ENCODE measurements around the gene PIGC.

Gene PIGC

GRCh38 chr1:172443666-172444453, at the start of gene PIGC:
PIGC (minus strand) TSS chr1:172444069; CDS start chr1:172442622, 1,447 bp downstream.
- peak within 1 kb of the TSS; percentile 79 to 92 for H3K9ac ChIP-seq (ENCODE audit: low read depth in 1 of 2, low read length in 2 of 2)
- H3K27ac ChIP-seq (ENCODE audit: low read depth in 2 of 2, low read length in 2 of 2), result peak within 1 kb of the TSS; percentile 56 to 57
- peaks cover 4% of the 10 kb centered on the region in 2 donors for H3K36me3 ChIP-seq (ENCODE audit: control insufficient read depth in 2 of 2, insufficient read depth in 2 of 2, low read length in 2 of 2)
- peaks cover 6 to 9% of the 10 kb centered on the region in 2 donors for H3K4me1 ChIP-seq (ENCODE audit: control insufficient read depth in 2 of 2, insufficient read depth in 2 of 2, low read length in 2 of 2)
- no peaks in the 10 kb centered on the region for H3K9me3 ChIP-seq (ENCODE audit: control insufficient read depth in 2 of 2, low read length in 2 of 2)
- no peaks in the 10 kb centered on the region for H3K27me3 ChIP-seq (ENCODE audit: control insufficient read depth in 2 of 2, insufficient read depth in 2 of 2, low read length in 2 of 2)
- H3K4me3 ChIP-seq (ENCODE audit: low read length in 2 of 2), result peak within 1 kb of the TSS; percentile 80 to 89

DNA sequence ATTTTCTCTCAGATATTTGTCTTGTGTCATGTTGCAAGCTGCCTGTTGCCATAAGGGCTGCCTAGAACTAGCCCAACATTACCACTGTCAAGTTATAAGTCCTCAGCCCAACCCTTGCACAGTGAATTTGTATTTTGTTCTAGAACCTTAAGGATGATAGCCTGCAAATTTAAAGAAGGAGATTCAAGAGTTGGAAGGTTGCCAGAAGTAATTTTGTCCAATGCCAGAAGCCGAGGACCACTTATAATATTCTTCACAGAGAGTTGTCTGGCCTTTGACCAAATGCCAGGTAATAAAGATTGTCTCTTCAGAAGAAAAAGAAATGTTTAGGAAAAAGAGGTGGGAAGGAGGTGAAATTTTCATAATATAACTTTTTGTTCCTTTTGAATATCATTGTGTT, 48.6 kb upstream of the PIGC start:
- Histone ChIP-seq H3K27me3 (ENCODE audit: control insufficient read depth in 2 of 2, insufficient read depth in 2 of 2, low read length in 2 of 2) (peaks cover 0 to 3% of the 10 kb centered on the region in 2 donors), H3K9me3 (ENCODE audit: control insufficient read depth in 2 of 2, low read length in 2 of 2) (no peaks in the 10 kb centered on the region), H3K4me3 (ENCODE audit: low read length in 2 of 2) (no peak overlapping the region), H3K4me1 (ENCODE audit: control insufficient read depth in 2 of 2, insufficient read depth in 2 of 2, low read length in 2 of 2) (no peaks in the 10 kb centered on the region), H3K36me3 (ENCODE audit: control insufficient read depth in 2 of 2, insufficient read depth in 2 of 2, low read length in 2 of 2) (no peaks in the 10 kb centered on the region), H3K9ac (ENCODE audit: low read depth in 1 of 2, low read length in 2 of 2) (no peak overlapping the region), H3K27ac (ENCODE audit: low read depth in 2 of 2, low read length in 2 of 2) (no peak overlapping the region)

GRCh38 chr1:172489847-172490246, 46.0 kb upstream of the PIGC start:
- H3K9ac ChIP-seq (ENCODE audit: low read depth in 1 of 2, low read length in 2 of 2), result no peak overlapping the region
- no peaks in the 10 kb centered on the region for H3K9me3 ChIP-seq (ENCODE audit: control insufficient read depth in 2 of 2, low read length in 2 of 2)
- peaks cover 0 to 3% of the 10 kb centered on the region in 2 donors for H3K27me3 ChIP-seq (ENCODE audit: control insufficient read depth in 2 of 2, insufficient read depth in 2 of 2, low read length in 2 of 2)
- H3K4me1 ChIP-seq (ENCODE audit: control insufficient read depth in 2 of 2, insufficient read depth in 2 of 2, low read length in 2 of 2), result no peaks in the 10 kb centered on the region
- no peaks in the 10 kb centered on the region for H3K36me3 ChIP-seq (ENCODE audit: control insufficient read depth in 2 of 2, insufficient read depth in 2 of 2, low read length in 2 of 2)
- no peak overlapping the region for H3K4me3 ChIP-seq (ENCODE audit: low read length in 2 of 2)
- no peak overlapping the region for H3K27ac ChIP-seq (ENCODE audit: low read depth in 2 of 2, low read length in 2 of 2)

GRCh38 chr1:172488393-172488792, 44.5 kb upstream of the PIGC start:
- no peak overlapping the region for H3K4me3 ChIP-seq (ENCODE audit: low read length in 2 of 2)
- H3K9me3 ChIP-seq (ENCODE audit: control insufficient read depth in 2 of 2, low read length in 2 of 2), result no peaks in the 10 kb centered on the region
- H3K27me3 ChIP-seq (ENCODE audit: control insufficient read depth in 2 of 2, insufficient read depth in 2 of 2, low read length in 2 of 2), result peaks cover 0 to 3% of the 10 kb centered on the region in 2 donors
- no peak overlapping the region for H3K9ac ChIP-seq (ENCODE audit: low read depth in 1 of 2, low read length in 2 of 2)
- H3K36me3 ChIP-seq (ENCODE audit: control insufficient read depth in 2 of 2, insufficient read depth in 2 of 2, low read length in 2 of 2), result no peaks in the 10 kb centered on the region
- H3K27ac ChIP-seq (ENCODE audit: low read depth in 2 of 2, low read length in 2 of 2), result no peak overlapping the region
- H3K4me1 ChIP-seq (ENCODE audit: control insufficient read depth in 2 of 2, insufficient read depth in 2 of 2, low read length in 2 of 2), result no peaks in the 10 kb centered on the region

DNA sequence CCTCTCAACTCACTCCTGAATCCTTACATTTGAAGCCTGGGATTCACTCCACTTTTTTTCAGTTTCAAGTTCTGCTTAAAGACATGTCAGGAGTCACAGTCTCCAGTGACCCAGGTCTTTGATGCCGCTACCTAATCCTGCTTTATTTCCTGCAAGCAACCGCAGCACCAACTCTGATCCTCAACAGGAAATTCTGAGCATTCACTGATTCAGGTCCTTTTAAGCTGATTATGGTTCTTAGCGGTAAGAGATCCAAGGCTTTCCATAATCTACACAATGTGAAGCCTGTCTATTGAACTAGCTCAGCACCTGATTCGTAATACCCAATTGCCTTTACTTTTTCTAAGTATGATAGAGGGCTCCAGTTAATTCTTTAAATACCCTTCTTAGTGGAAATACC, 43.7 kb upstream of the PIGC start:
- H3K9me3 ChIP-seq (ENCODE audit: control insufficient read depth in 2 of 2, low read length in 2 of 2), result no peaks in the 10 kb centered on the region
- H3K4me3 ChIP-seq (ENCODE audit: low read length in 2 of 2), result no peak overlapping the region
- no peaks in the 10 kb centered on the region for H3K36me3 ChIP-seq (ENCODE audit: control insufficient read depth in 2 of 2, insufficient read depth in 2 of 2, low read length in 2 of 2)
- peaks cover 0 to 3% of the 10 kb centered on the region in 2 donors for H3K27me3 ChIP-seq (ENCODE audit: control insufficient read depth in 2 of 2, insufficient read depth in 2 of 2, low read length in 2 of 2)
- H3K9ac ChIP-seq (ENCODE audit: low read depth in 1 of 2, low read length in 2 of 2), result no peak overlapping the region
- no peak overlapping the region for H3K27ac ChIP-seq (ENCODE audit: low read depth in 2 of 2, low read length in 2 of 2)
- no peaks in the 10 kb centered on the region for H3K4me1 ChIP-seq (ENCODE audit: control insufficient read depth in 2 of 2, insufficient read depth in 2 of 2, low read length in 2 of 2)

GRCh38 chr1:172486805-172487454, 43.1 kb upstream of the PIGC start:
- Histone ChIP-seq H3K4me1 (ENCODE audit: control insufficient read depth in 2 of 2, insufficient read depth in 2 of 2, low read length in 2 of 2) (no peaks in the 10 kb centered on the region), H3K9ac (ENCODE audit: low read depth in 1 of 2, low read length in 2 of 2) (no peak overlapping the region), H3K9me3 (ENCODE audit: control insufficient read depth in 2 of 2, low read length in 2 of 2) (no peaks in the 10 kb centered on the region), H3K27me3 (ENCODE audit: control insufficient read depth in 2 of 2, insufficient read depth in 2 of 2, low read length in 2 of 2) (peaks cover 0 to 3% of the 10 kb centered on the region in 2 donors), H3K27ac (ENCODE audit: low read depth in 2 of 2, low read length in 2 of 2) (no peak overlapping the region), H3K4me3 (ENCODE audit: low read length in 2 of 2) (no peak overlapping the region), H3K36me3 (ENCODE audit: control insufficient read depth in 2 of 2, insufficient read depth in 2 of 2, low read length in 2 of 2) (no peaks in the 10 kb centered on the region)

GRCh38 chr1:172485626-172486025, 41.8 kb upstream of the PIGC start:
- Histone ChIP-seq H3K4me3 (ENCODE audit: low read length in 2 of 2) (no peak overlapping the region), H3K9me3 (ENCODE audit: control insufficient read depth in 2 of 2, low read length in 2 of 2) (no peaks in the 10 kb centered on the region), H3K4me1 (ENCODE audit: control insufficient read depth in 2 of 2, insufficient read depth in 2 of 2, low read length in 2 of 2) (no peaks in the 10 kb centered on the region)

DNA sequence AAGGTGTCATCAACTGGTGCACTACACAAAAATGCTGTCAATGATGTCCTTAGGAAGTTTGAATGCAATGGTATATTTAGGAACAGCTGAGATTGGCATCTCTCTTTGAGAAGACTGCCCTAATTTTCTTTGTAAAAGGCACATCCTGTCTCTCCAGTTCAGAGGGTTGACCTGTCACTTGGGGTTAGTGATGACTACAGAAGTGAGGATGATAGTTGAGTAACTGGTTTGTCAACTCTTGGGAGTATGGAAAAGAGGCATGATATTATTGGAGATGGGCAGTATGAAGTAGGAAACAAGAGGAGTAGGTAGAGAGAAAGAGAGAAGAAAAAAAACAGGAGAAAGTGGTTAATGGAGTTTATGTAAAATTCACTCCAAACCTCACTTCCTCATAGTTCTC, 40.4 kb upstream of the PIGC start:
- Histone ChIP-seq H3K4me1 (ENCODE audit: control insufficient read depth in 2 of 2, insufficient read depth in 2 of 2, low read length in 2 of 2) (no peaks in the 10 kb centered on the region), H3K9me3 (ENCODE audit: control insufficient read depth in 2 of 2, low read length in 2 of 2) (no peaks in the 10 kb centered on the region), H3K27ac (ENCODE audit: low read depth in 2 of 2, low read length in 2 of 2) (no peak overlapping the region), H3K9ac (ENCODE audit: low read depth in 1 of 2, low read length in 2 of 2) (no peak overlapping the region), H3K4me3 (ENCODE audit: low read length in 2 of 2) (no peak overlapping the region), H3K27me3 (ENCODE audit: control insufficient read depth in 2 of 2, insufficient read depth in 2 of 2, low read length in 2 of 2) (no peaks in the 10 kb centered on the region), H3K36me3 (ENCODE audit: control insufficient read depth in 2 of 2, insufficient read depth in 2 of 2, low read length in 2 of 2) (no peaks in the 10 kb centered on the region)

More at GRCh38 chr1:172485626-172486025, 41.8 kb upstream of the PIGC start:
- Histone ChIP-seq H3K36me3 (ENCODE audit: control insufficient read depth in 2 of 2, insufficient read depth in 2 of 2, low read length in 2 of 2) (no peaks in the 10 kb centered on the region), H3K27me3 (ENCODE audit: control insufficient read depth in 2 of 2, insufficient read depth in 2 of 2, low read length in 2 of 2) (peaks cover 0 to 3% of the 10 kb centered on the region in 2 donors), H3K9ac (ENCODE audit: low read depth in 1 of 2, low read length in 2 of 2) (no peak overlapping the region), H3K27ac (ENCODE audit: low read depth in 2 of 2, low read length in 2 of 2) (no peak overlapping the region)

DNA sequence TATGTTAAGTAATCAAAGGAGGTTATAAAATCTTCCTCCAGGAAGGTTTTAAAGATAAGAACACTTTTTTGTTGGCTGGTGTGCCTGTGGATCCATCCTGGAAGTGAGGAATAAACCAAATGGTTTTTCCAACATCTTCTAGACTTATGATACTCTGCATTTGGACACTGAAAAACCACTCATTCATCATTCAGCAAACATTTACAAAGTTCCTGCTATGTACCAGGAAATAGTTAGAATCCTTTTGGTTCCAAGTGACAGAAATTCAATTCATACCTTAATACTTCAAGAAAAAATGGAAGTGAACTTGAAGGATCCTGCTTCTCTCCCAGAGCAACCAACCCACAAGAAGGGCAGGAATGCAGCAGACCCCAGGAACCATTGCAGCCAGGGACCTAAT, 39.6 kb upstream of the PIGC start:
- no peak overlapping the region for H3K4me3 ChIP-seq (ENCODE audit: low read length in 2 of 2)
- no peaks in the 10 kb centered on the region for H3K27me3 ChIP-seq (ENCODE audit: control insufficient read depth in 2 of 2, insufficient read depth in 2 of 2, low read length in 2 of 2)
- no peaks in the 10 kb centered on the region for H3K36me3 ChIP-seq (ENCODE audit: control insufficient read depth in 2 of 2, insufficient read depth in 2 of 2, low read length in 2 of 2)
- no peak overlapping the region for H3K27ac ChIP-seq (ENCODE audit: low read depth in 2 of 2, low read length in 2 of 2)
- H3K9me3 ChIP-seq (ENCODE audit: control insufficient read depth in 2 of 2, low read length in 2 of 2), result no peaks in the 10 kb centered on the region
- H3K9ac ChIP-seq (ENCODE audit: low read depth in 1 of 2, low read length in 2 of 2), result no peak overlapping the region
- no peaks in the 10 kb centered on the region for H3K4me1 ChIP-seq (ENCODE audit: control insufficient read depth in 2 of 2, insufficient read depth in 2 of 2, low read length in 2 of 2)

GRCh38 chr1:172482044-172482443, 38.2 kb upstream of the PIGC start:
- Histone ChIP-seq H3K27ac (ENCODE audit: low read depth in 2 of 2, low read length in 2 of 2) (no peak overlapping the region), H3K4me3 (ENCODE audit: low read length in 2 of 2) (no peak overlapping the region), H3K27me3 (ENCODE audit: control insufficient read depth in 2 of 2, insufficient read depth in 2 of 2, low read length in 2 of 2) (no peaks in the 10 kb centered on the region), H3K9ac (ENCODE audit: low read depth in 1 of 2, low read length in 2 of 2) (no peak overlapping the region), H3K4me1 (ENCODE audit: control insufficient read depth in 2 of 2, insufficient read depth in 2 of 2, low read length in 2 of 2) (no peaks in the 10 kb centered on the region), H3K36me3 (ENCODE audit: control insufficient read depth in 2 of 2, insufficient read depth in 2 of 2, low read length in 2 of 2) (no peaks in the 10 kb centered on the region), H3K9me3 (ENCODE audit: control insufficient read depth in 2 of 2, low read length in 2 of 2) (no peaks in the 10 kb centered on the region)

All from mucosa of rectum (tissue), 2 donors.